ENCODE results near the gene INHBB.

DNA sequence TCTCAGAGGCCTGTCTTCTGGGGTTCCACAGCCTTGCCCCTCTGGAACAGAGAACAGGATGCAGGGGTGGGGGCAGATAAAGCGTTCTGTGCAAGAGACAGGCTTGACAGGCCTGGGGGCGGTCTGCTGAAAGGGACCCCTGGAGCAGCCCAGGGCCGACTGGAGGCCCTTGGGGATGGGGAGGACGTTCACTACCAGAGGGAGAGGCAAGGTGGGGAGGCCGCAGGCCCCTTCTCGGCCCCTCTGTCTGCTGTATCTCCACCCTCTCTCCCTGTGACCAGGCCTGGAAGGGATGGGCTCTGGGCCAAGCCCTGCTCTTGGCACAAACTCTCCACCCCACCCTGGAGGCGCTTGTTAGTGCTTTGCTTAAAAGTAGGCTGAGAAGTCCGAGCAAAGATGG is 27.3 kb upstream of the INHBB start:
- TF ChIP-seq, protein P1, sequence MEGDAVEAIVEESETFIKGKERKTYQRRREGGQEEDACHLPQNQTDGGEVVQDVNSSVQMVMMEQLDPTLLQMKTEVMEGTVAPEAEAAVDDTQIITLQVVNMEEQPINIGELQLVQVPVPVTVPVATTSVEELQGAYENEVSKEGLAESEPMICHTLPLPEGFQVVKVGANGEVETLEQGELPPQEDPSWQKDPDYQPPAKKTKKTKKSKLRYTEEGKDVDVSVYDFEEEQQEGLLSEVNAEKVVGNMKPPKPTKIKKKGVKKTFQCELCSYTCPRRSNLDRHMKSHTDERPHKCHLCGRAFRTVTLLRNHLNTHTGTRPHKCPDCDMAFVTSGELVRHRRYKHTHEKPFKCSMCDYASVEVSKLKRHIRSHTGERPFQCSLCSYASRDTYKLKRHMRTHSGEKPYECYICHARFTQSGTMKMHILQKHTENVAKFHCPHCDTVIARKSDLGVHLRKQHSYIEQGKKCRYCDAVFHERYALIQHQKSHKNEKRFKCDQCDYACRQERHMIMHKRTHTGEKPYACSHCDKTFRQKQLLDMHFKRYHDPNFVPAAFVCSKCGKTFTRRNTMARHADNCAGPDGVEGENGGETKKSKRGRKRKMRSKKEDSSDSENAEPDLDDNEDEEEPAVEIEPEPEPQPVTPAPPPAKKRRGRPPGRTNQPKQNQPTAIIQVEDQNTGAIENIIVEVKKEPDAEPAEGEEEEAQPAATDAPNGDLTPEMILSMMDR (IDR thresholded peaks at IDR 0.05; ENCODE audit: insufficient read depth, low read length), result no peak
- TF ChIP-seq, protein P2, sequence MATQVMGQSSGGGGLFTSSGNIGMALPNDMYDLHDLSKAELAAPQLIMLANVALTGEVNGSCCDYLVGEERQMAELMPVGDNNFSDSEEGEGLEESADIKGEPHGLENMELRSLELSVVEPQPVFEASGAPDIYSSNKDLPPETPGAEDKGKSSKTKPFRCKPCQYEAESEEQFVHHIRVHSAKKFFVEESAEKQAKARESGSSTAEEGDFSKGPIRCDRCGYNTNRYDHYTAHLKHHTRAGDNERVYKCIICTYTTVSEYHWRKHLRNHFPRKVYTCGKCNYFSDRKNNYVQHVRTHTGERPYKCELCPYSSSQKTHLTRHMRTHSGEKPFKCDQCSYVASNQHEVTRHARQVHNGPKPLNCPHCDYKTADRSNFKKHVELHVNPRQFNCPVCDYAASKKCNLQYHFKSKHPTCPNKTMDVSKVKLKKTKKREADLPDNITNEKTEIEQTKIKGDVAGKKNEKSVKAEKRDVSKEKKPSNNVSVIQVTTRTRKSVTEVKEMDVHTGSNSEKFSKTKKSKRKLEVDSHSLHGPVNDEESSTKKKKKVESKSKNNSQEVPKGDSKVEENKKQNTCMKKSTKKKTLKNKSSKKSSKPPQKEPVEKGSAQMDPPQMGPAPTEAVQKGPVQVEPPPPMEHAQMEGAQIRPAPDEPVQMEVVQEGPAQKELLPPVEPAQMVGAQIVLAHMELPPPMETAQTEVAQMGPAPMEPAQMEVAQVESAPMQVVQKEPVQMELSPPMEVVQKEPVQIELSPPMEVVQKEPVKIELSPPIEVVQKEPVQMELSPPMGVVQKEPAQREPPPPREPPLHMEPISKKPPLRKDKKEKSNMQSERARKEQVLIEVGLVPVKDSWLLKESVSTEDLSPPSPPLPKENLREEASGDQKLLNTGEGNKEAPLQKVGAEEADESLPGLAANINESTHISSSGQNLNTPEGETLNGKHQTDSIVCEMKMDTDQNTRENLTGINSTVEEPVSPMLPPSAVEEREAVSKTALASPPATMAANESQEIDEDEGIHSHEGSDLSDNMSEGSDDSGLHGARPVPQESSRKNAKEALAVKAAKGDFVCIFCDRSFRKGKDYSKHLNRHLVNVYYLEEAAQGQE (IDR thresholded peaks at IDR 0.05; ENCODE audit: insufficient replicate concordance, low read depth), result no peak
- TF ChIP-seq SPI1 (IDR thresholded peaks at IDR 0.05; ENCODE audit: borderline replicate concordance, low read depth) (no peak), GABPA (IDR thresholded peaks at IDR 0.05; ENCODE audit: low read depth) (no peak)
